ENCODE data around the gene NUP58. TPM values are rescaled to one million over a fixed set of nuclear protein-coding genes. Genes with fewer than 3 reads are reported as not detected.

Gene NUP58, protein sequence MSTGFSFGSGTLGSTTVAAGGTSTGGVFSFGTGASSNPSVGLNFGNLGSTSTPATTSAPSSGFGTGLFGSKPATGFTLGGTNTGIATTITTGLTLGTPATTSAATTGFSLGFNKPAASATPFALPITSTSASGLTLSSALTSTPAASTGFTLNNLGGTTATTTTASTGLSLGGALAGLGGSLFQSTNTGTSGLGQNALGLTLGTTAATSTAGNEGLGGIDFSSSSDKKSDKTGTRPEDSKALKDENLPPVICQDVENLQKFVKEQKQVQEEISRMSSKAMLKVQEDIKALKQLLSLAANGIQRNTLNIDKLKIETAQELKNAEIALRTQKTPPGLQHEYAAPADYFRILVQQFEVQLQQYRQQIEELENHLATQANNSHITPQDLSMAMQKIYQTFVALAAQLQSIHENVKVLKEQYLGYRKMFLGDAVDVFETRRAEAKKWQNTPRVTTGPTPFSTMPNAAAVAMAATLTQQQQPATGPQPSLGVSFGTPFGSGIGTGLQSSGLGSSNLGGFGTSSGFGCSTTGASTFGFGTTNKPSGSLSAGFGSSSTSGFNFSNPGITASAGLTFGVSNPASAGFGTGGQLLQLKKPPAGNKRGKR
- 9.7 TPM for total RNA-seq

DNA sequence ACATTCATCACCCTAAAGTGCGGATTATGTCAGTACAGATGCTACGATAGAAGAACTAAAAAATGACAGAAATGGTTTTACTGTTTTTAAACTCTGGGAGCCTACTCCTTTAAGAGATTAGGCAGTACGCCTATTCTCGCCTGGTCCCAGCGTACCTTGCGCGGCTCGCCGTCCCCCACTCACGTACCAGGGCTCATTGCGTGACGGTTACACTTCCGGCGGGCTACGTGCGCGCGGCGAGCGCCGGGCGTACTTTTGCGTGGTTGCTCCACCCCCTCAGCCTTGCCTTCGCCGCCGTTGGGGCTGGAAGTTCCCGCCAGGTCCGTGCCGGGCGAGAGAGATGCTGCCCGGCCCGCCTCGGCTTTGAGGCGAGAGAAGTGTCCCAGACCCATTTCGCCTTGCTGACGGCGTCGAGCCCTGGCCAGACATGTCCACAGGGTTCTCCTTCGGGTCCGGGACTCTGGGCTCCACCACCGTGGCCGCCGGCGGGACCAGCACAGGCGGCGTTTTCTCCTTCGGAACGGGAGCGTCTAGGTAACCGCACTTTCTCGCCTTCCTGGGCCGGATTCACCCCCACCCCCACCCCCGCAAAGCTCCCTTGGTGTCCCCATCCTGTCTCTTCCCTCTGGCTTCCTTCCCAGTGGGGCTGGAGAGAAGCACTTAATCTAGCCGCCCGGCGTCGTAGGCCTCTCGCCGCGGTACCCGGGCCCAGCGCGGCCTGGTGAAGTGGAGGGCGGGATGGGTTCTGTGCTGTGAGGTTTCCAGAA, at the start of gene NUP58:
Gene NUP58 (plus strand): TSS at position 279 of the 767 bp plus-strand sequence. CDS start 149 bp downstream, at position 428.
- DNase-seq (ENCODE audit: low spot score in 2 of 2): peak; percentile 84 to 97
- intact Hi-C loops (cut with DNase I): loop anchor here (1.0 to 10.0 kb wide), 3 partner anchors 14 to 1927 kb away; partner anchors contain the start of gene MTMR6
- no peaks in the 10 kb centered on the region for H3K9me3 ChIP-seq

DNA sequence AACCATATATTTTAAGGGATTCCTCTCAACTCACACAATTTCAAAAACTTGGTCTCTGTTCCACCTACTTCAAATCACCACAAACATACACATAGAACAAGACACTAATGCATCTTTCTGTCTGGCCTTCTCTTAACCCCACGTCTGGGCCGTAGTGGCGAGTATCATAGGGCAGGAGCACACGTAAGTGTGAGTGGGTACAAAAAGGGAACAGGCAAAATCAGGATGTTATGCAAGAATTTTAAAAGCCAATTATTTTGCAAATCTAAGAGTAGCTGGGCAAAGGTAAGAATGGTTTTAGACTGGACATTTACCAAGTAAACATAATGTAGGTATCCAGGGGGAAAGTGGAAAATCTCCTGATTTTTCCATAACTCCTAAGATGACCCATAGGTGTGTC, 49.2 kb upstream of the NUP58 start:
- H3K27ac ChIP-seq: no peak overlapping the region
- H3K9me3 ChIP-seq: no peaks in the 10 kb centered on the region
- H3K36me3 ChIP-seq: peaks cover 18 to 59% of the 10 kb centered on the region in 2 donors
- H3K4me3 ChIP-seq: no peak overlapping the region
- no peak for DNase-seq (ENCODE audit: low spot score in 2 of 2)
- intact Hi-C loops (cut with DNase I): no loop called here
- TF ChIP-seq, protein P1, sequence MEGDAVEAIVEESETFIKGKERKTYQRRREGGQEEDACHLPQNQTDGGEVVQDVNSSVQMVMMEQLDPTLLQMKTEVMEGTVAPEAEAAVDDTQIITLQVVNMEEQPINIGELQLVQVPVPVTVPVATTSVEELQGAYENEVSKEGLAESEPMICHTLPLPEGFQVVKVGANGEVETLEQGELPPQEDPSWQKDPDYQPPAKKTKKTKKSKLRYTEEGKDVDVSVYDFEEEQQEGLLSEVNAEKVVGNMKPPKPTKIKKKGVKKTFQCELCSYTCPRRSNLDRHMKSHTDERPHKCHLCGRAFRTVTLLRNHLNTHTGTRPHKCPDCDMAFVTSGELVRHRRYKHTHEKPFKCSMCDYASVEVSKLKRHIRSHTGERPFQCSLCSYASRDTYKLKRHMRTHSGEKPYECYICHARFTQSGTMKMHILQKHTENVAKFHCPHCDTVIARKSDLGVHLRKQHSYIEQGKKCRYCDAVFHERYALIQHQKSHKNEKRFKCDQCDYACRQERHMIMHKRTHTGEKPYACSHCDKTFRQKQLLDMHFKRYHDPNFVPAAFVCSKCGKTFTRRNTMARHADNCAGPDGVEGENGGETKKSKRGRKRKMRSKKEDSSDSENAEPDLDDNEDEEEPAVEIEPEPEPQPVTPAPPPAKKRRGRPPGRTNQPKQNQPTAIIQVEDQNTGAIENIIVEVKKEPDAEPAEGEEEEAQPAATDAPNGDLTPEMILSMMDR (IDR thresholded peaks at IDR 0.05): no peak
- H3K27me3 ChIP-seq: no peaks in the 10 kb centered on the region
- H3K4me1 ChIP-seq: no peaks in the 10 kb centered on the region

More for the DNA sequence above, at the start of gene NUP58:
- H3K4me1 ChIP-seq: peaks cover 0 to 11% of the 10 kb centered on the region in 2 donors
- H3K27ac ChIP-seq: peak within 1 kb of the TSS; percentile 91 to 96
- no peaks in the 10 kb centered on the region for H3K27me3 ChIP-seq
- TF ChIP-seq, protein P1 (IDR thresholded peaks at IDR 0.05): no peak
- no peaks in the 10 kb centered on the region for H3K36me3 ChIP-seq
- peak within 1 kb of the TSS; percentile 94 for H3K4me3 ChIP-seq

DNA sequence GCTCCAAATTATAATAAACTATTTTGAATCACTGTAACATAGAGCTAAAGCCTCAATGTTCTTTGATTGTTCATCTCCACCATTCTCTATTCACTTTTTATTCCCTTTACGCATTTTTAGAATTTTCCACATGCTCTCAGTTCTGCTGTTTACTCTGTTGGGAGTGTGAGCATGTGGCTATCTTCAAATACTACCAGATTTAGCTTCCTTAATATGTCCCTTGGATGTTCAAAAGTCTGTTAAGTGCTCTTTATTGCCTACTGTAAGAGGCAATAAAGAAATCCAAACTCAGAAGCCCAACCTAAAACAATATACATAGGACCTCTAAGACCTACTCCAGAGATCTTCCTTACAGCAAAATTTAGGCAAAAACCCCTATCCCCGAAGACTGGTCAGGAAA, 48.7 kb upstream of the NUP58 start:
- DNase-seq (ENCODE audit: low spot score in 2 of 2): no peak
- no peaks in the 10 kb centered on the region for H3K4me1 ChIP-seq
- no peaks in the 10 kb centered on the region for H3K27me3 ChIP-seq
- H3K4me3 ChIP-seq: no peak overlapping the region
- intact Hi-C loops (cut with DNase I): no loop called here
- TF ChIP-seq, protein P1 (IDR thresholded peaks at IDR 0.05): no peak
- no peak overlapping the region for H3K27ac ChIP-seq
- no peaks in the 10 kb centered on the region for H3K9me3 ChIP-seq
- H3K36me3 ChIP-seq: peaks cover 22 to 65% of the 10 kb centered on the region in 2 donors

DNA sequence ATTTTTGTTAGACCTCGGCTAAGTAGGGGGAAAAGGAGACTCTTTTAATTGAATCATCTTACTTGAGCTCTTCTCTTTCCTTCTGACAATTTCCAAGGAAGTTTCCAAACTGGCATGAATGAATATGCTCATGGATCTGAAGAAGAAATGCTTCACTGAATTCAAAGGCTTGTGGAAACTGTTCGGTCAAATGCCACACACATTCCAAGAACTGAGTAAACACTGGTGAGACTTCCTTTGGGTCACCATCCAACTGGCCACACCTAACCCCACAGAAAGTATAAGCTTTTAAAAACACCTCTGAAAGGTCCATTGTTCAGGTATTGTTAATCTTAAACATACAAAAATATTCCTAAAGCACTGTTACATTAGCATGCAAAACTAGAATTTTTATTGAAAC, 47.7 kb upstream of the NUP58 start:
- intact Hi-C loops (cut with DNase I): no loop called here
- Histone ChIP-seq H3K27me3 (no peaks in the 10 kb centered on the region), H3K27ac (no peak overlapping the region), H3K36me3 (peaks cover 25 to 73% of the 10 kb centered on the region in 2 donors), H3K4me1 (no peaks in the 10 kb centered on the region), H3K9me3 (no peaks in the 10 kb centered on the region), H3K4me3 (no peak overlapping the region)
- TF ChIP-seq, protein P1 (IDR thresholded peaks at IDR 0.05): no peak
- no peak for DNase-seq (ENCODE audit: low spot score in 2 of 2)

DNA sequence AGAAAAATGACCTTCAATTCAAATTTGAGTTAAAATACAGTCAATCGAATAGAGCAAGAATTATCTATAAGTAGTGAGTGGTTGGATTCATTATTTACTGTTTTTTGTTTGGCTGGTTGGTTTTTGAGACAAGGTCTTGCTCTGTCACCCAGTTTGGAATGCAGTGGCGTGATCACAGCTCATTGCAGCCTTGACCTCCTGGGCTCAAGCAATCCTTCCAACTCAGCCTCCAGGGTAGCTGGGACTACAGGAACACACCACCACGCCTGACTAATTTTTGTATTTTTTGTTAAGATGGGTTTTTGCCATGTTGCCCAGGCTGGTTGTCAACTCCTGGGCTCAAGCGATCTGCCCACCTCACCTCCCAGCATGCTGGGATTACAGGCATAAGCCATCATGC, 39.2 kb upstream of the NUP58 start:
- TF ChIP-seq, protein P1 (IDR thresholded peaks at IDR 0.05): no peak
- Histone ChIP-seq H3K9me3 (no peaks in the 10 kb centered on the region), H3K27me3 (no peaks in the 10 kb centered on the region), H3K27ac (no peak overlapping the region), H3K4me1 (no peaks in the 10 kb centered on the region), H3K4me3 (no peak overlapping the region), H3K36me3 (peaks cover 42 to 78% of the 10 kb centered on the region in 2 donors)
- intact Hi-C loops (cut with DNase I): no loop called here
- no peak for DNase-seq (ENCODE audit: low spot score in 2 of 2)
